Inflammatory macrophage treated with lipopolysaccharide for 1 hour (primary cell): Measurements from ENCODE around the gene PTPRN2.

ENCODE experiments used
- DNase-seq, 2 donors: peaks; one replicate each; pipeline ENCODE4 v3.0.0-alpha.2; 2020 to 2022

PTPRN2 gene

DNA sequence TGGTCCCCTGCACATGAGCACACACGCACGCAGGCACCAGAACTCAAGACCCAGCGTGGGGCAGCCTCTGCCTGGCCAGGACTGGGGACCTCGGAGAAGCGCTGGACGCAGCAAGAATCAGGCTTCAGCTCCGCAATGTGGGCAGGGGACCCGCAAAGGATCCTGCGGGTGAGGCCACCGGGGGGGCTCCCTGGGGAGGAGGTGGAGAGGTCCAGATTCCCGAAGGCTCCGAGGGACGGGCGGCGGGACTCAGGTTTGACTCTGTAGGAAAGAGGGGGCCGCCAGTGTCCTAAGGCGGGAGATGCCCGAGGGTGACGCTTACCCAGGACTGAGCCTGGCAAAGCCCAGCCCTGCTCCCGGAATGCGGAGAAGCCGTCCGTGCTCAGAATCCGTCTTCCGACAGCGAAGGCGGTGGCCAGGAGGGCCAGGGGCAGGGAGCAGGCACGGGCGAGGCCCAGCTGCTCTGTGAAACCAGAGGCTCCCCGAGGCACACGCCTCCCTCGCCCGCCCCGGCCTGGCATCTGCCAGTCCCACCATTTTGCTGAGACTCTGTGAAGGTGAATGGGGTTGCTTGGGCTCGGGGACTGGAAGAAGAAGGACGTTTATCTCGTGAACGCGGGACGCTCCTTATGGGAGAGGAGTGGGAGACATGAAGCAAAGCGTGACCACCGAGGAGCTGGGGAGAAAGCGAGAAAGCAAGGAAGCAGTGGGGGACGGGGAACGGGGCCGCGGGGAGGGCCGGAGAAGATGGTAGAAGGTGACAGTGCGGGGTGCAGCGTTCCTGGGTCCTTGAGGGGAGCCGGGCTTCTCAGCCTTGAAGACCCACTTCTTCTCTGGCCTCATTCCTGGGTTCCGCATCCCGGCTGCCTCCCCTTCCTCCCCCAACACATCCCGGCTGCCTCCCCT is 489.2 kb downstream of the PTPRN2 start:
- no peak for DNase-seq

DNA sequence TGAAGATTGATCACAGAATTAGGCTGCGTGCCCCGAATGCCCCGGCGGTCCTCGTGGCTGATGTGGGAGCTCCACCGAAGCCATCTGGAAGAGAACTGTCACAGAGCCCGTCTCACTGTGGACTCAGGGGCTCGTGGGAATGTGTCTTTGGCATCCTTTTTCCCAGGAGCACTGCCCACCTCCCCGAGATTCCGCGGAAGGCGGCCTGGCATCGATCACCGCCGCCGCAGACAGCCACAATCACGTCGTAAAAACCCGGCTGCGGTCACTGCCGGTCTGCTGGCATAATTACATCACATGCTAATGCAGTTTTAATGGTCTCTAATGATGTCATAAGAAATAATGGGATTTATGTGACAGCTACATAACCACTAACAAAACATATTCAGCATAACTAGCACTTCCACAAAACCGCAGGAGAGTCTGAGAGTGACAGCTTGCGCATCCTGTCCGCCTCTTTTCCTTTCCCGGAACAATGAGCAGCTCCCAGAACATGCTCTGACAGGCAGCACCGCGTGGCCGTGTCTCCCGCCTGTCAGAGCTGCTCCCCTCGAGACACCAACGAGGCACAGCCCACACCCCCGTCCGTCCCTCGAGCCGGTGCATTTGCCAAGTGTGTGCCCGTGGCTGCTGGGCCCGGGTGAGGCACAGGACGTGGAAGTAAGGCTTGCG is 490.0 kb downstream of the PTPRN2 start:
- DNase-seq = no peak

DNA sequence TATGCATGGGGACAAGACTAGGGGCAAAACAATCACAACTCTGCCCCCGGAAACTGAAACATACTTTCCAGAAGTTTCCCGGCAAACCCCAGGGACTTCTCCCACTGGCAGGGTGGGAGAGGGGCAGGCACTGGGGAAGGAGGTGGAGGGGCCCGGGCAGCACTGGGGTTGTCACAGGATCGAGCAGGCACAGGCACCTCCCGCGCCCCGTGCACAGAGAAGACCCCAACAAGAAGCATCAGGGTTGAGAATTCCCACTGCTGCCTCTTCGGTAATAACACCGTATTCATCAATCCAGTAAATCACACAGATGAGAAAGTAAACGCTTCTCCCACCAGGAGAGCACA is 490.5 kb downstream of the PTPRN2 start:
- DNase-seq = no peak

DNA sequence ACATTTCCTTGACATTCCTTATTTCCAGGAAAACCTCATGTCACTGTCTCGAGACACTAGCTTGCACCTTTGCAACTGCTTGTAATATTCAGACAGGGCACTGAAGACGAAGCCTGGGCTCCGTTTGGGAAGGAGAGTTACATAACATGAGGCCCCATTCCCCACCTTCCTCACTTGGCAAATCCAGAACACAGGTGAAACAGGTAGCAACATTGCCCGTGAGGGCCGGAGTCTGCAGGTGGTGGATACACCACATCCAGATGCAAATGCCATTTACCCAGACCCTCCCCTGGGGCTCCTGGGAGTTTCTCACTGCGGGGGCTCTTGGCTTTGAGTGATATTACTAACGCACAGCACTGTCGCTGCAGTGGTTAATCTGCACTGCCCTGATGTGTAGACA is 491.0 kb downstream of the PTPRN2 start:
- no peak for DNase-seq

DNA sequence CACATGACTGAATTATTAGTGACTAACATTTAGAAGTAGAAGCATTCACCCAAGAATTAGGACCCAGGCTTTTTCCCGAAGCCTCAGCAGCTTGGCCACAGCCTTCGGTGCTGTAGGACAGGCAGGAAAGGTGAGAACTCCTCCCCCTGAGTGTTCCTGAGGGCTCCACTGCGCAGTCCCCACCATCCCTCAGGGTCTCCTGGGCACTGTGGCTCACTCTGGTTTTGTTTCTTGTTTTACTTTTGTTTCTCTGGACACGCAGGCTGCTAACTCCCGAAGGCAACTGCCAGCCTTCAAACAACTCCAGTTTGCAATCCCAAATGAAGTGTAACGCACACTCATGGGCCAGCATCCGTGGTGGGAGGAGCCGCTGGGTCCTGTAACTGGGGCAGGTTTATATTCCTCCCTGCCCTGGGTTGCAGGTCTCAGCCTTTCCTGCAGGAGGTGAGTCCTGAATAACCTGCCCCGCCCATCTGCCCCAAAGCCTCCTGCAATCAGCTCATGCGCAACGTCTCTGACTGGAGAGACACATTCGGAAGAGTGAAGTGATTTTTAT is 492.9 kb downstream of the PTPRN2 start:
- no peak for DNase-seq

DNA sequence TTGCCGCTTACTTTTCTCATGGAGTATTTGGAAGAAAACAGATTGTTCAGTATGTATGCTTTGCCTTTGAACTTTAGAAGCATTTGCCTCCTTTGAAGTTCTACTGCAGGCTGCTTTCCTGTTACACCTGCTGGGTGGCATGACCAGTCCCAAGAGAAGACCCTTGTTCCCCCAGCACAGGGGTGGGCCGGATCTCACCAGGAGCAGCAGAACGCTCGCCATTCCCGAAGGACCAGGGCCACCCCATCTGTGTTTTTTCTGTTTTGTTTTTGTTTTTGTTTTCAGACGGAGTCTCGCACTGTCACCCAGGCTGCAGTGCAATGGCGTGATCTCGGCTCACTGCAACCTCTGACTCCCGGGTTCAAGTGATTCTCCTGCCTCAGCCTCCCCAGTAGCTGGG is 493.6 kb downstream of the PTPRN2 start:
- DNase-seq = no peak

DNA sequence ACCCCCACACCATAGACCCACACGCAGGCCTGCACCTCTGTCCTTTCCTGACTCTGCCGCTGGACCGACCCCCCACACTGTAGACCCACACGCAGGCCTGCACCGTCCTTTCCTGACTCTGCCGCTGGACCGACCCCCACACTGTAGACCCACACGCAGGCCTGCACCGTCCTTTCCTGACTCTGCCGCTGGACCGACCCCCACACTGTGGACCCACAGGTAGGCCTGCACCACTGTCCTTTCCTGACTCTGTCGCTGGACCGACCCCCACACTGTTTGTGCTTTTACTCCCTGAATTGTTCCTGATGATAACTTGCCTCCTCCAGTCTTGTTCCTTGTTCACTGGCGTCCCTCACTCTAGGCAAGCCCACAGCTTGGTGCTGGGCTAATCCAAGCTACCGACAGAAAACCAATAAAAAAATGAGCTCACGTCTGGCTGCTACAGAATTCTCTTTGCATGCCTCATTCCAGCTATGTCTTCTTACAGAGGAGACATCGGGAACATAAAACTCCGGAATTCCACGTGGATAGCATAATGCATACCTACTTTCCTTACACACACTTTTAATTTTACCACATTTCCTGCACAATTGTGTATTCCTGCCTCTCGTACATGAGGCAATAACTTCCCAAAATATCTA is 494.3 kb downstream of the PTPRN2 start:
- DNase-seq = no peak

DNA sequence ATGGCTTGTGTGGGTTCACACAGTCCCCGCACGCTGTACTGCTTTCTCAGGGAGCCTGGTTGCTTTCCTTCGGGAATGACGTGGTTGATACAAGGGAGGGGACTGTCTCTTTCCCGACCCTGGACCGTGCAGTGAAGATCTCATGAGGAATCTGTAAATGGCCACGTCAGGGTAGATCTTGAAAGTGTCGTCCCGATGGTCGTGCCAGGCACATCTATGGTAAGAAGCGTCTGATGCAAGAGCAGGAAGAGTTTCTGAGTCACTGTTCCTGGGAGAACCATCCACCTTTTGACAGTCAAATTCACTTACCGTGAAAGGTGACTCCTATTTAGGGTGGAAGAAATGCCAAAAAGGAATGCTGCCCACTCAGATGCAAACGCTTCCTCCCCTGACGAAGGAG is 500.4 kb downstream of the PTPRN2 start:
- no peak for DNase-seq

DNA sequence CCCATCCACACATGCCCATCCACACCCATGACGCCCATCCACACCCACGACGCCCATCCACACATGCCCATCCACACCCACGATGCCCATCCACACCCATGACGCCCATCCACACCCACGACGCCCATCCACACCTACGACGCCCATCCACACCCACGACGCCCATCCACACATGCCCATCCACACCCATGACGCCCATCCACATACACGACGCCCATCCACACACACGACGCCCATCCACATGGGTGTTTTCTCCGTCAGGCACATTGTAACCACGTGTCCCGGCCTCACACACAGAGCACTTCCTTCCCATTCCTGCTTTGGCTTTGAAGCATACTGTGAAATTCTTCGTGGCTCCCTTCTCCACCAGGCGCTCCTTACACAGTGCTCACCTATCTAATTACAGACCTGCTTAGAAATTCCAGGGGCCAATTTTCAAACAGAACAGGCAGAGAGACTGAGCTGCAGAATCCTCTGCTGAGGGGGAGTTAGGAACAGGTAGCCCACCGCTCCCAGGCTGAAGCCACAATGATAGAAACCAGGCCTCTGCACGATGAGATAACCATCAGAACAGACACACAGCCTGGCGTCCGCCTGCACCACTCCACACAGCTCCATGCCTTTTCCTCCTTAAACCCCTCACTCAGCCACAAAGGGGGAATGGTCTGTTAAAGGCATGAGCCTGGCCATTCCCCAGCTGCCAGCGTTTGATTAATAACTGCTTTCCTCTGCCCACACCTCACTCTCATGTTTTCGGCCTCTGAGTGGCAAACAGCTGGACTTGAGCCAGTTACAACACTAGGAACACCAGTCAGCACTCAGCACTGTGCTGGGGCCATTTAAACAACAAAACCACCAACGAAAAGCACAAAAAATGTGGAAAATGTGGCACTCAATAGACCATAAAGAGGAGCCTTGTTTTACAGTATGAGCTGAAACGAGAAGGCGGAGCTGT is 501.6 kb downstream of the PTPRN2 start:
- no peak for DNase-seq

DNA sequence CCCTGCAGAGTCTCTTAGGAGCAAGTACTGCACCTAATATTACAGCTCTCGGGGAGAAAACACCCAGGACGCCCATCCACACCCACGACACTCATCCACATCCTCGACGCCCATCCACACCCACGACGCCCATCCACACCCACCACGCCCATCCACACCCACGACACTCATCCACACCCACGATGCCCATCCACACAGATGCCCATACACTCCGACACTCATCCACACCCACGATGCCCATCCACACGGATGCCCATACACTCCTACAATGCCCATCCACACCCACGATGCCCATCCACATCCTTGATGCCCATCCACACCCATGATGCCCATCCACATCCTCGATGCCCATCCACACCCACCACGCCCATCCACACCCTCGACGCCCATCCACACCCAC is 503.1 kb downstream of the PTPRN2 start:
- no peak for DNase-seq

DNA sequence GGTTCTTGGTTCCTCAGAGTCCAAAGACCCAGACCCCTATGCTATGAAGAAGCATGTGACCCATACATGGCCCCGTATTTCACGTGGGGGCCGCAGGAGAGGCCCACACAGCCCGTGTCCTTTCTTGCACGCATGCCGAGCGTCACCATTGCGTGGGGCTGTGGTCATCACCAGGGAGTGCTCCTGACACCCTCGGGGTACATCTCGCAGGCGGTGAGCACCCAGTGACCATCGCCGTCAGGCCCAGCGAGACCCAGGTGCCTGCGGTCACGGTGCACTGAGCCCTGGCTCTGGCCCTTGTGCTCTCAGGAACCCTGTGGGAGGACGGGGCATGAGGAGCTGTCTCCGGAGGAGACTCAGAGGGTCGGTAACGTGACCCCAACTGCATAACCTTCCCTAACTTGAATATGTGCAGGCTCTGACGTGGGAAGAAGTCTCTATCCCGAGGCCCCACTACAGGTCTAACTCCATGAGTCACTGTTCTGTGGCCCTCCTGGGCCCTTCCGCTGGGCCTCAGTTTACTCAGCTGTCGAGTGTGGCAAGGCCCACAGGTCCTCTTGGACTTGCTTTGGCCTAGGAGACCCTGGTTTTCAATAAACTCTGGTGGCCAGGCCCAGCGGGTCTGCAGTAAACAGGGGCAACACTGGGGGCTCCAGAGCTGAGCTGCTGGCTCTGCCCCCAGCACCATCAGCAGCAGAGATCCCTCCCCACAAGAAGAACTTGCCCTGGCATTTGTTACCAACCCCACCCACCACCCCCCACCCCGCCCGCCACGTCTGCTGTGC is 503.9 kb downstream of the PTPRN2 start:
- DNase-seq = no peak

DNA sequence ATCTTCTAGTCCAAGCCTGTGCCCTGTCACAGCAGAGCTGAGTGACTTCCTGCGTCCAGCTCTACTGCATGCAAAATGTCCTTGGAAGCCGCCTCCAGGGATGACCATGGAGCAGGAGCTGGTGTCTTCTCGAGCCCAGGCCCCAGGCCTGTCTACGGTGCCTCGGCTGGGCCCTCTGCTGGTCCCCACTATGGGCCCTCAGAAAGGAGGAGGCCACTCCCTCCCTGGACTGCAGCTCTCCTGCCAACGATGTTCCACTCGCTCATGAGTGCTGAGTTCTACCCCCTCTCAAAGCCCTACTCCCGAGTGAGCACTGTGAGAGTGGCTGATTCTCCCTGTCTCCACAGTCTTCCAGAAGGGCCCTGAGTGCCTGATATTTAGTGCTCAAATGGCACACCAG is 504.9 kb downstream of the PTPRN2 start:
- DNase-seq = no peak

DNA sequence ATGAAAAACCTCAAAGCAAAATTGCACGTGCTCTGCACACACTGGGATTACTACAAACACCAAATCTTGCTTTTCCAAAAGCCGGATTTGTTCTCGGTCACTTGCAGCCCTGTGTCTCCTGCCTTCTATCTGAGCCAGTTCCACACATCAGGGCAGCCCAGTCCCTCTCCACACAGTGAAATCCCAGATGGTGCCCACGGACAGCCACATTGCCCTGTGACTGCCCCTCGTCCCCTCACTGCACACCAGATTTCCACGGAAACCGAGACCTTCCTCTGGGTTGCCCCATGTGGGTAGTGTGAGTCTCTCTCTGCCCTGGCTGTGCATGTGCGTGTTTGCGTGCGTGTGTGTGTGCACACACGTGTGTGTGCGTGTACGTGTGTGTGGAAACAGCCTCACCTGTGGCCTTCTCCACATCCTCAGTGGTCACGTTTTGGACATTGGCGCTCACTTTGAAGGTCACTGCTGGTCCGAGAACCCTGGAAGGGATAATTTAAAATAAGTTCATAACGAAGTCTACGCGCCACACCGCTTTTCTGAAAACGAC is 506.7 kb downstream of the PTPRN2 start:
- no peak for DNase-seq

DNA sequence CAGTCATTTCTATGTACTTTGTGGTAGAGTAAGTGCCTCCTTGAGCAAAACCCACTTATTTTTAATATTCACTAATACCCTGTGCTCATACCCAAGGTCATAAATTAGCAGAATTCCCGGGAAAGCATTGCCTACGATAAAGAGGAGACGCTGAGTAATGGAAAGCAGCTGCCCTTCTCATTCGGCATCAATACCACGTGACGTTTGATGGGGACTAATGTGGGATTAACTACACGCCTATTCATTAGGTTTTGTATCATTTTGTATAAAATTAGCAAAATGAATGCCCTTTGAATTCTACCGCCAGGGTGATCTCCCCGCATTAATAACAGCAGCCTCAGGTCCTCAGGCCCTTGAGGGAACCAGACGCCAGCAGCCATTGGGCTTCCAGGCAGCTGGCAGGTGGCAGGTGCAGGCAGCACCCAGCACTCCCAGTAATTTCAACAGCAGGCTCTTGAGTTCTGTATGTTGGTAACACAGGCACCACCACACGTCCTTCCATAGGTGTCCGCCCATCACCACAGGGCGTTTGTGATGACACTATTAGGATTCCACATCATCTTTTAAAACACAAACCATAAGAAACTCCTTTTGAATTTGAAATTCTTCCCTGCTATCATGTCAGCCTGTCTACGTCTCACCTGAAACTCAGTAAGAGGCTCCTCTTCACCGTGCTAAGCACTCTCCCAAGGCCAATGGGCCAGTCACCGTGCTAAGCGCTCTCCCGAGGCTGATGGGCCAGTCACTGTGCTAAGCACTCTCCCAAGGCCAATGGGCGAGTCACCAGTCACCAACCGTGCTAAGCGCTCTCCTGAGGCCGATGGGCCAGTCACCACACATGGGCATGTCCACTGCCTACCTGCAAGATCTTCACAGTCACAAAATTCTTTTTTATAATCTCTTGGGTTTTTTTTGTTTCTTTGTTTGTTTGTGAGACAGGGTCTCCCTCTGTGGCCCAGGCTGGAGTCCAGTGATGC is 509.4 kb downstream of the PTPRN2 start:
- no peak for DNase-seq

DNA sequence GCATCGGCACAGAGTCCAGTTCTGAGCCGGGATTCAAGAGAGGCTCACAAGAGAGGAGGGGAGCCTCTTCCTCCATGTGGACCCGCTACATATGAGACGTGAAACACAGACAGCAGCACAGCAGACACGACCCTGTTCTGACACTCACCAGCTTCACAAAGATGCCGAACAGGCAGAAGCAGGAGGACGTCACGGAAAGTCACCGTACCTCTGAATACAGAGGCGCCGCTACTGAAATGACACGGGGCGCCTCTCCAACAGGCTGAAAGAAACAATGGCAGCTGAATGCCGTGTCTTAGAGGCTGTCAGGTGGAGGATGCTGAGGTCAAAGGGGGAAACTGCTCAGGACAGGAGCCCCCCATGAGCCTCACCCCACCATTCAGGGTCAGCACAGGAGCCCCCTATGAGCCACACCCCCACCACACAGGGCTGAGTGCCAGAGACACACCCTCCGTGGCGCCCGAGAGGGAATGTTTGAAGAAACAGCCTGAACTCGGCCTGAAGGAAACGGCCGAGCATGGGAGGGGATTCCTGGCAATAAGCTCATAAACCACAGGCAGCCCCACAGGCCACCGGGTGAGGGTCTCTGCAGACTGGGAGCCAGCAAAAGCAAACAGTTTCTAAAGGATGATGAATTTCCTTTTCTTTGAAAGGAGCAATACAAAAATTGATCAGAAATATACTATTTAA is 510.3 kb downstream of the PTPRN2 start:
- DNase-seq = no peak

DNA sequence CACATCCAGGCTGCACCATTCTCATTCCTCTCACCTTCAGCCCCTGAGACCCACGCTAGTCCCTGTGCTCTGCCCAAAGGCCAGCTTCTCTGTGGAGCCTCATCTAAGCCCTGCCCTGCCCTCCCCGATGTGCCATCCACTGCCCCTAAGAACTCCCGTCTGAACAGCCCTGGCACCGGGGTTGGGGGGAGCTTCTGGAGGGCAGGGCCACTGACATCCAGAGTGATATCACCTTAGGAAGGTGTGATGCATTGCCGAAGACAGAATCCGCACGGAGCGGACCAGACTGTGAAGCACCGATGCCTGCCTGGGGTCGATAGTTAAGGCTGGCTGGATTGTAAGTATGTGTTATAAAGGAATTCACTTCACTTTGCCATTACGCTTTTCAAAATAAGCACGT is 511.0 kb downstream of the PTPRN2 start:
- no peak for DNase-seq

DNA sequence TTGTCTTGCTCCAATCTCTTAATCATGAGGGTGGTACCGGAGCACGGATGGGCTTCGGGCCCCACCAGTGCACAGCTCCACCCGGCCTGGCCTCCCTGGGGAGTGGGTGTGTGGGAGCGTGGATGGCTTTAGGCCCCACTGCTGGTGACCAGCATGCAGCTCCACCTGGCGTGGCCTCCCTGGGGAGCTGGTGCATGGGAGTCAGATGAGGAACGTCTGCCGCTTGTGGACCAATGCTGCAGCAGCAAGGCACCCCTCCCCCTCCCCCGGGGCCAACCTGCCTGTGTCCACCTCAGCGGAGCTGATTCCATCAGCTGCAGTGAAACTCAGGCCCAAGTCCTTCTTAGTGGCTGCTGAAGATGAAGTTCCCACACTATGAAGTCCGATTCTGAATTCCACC is 511.4 kb downstream of the PTPRN2 start:
- no peak for DNase-seq

DNA sequence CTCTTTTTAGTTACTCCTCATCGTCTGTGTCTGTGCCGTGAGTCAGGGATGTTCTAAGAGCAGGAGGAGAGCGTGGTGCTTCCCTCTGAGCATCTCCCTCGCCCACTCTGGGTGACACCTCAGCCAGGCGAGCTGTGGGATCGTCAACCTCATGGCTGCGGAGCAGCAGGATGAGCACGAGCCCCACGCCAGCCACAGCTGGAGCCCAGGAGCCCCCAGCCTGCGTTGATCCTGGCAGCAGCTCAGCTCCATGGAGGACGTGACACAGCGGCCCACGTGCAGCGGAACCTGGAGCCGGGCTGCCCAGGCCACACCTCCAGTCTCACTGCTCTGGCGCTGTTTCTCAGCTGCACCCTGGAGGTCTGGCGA is 512.0 kb downstream of the PTPRN2 start:
- DNase-seq = no peak

DNA sequence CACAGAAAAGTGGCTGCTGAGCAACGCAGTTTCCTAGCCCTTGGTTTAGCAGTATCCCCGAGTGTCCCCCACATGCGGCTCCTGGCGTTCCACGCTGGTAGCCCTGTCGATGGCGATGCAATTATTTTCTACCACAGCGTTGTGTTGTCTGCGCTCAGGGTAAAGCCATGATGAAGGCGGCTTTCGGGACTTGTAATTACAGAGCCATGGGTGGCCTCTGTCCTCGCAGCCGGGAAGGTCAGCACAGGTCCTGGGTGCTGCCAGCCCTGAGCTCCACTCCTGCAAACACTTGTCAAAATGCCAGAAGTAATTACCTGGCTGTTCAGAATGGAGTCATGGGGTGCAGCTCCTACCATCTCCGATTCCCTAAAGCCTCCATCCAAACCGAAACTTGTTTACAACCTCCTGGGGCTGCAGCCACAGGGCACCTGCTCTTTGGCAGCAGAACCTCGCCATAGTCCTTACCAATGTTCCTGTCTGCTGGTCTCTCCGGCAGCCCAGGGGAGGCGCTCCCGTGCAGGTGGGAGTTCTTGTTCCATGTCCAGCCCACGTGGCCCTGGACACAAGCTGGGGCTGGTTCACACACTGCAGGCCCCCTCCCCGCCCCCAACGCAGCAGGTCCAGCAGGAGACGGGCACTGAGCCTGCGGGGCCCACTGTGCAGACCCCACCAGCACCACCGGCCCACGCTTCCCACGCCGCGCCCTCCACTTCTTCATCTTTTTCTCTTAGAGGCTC is 512.6 kb downstream of the PTPRN2 start:
- DNase-seq = no peak
